Neural progenitor cell (in vitro differentiated cells): Measurements from ENCODE around the gene FRAS1. TPM values are rescaled to one million over a fixed set of nuclear protein-coding genes. Genes with fewer than 3 reads are reported as not detected.

Experiments used
- DNase-seq: peaks from one replicate; pipeline ENCODE4 v3.0.0-alpha.2; 2016; ENCODE audit warnings: low spot score
- H2AFZ ChIP-seq: fragments of 200-600 bp; sonication (generic); replicated peaks from 2 replicates; pipeline ENCODE4 v1.6.1; 2016; ENCODE audit warnings: antibody characterized with exemption
- H3F3A ChIP-seq: fragments of 200-600 bp; sonication (generic); 2 replicates; pipeline ENCODE4 v1.6.1; 2016; ENCODE audit warnings: antibody characterized with exemption, low read depth
- H3K27ac ChIP-seq: fragments of 200-600 bp; sonication (generic); 2 replicates; pipeline ENCODE4 v1.5.1; 2016; ENCODE audit warnings: mild to moderate bottlenecking
- H3K27me3 ChIP-seq: fragments of 200-600 bp; sonication (generic); 2 replicates; pipeline ENCODE4 v1.6.1; 2016; ENCODE audit warnings: mild to moderate bottlenecking, moderate library complexity
- H3K36me3 ChIP-seq: fragments of 200-600 bp; sonication (generic); 2 replicates; pipeline ENCODE4 v1.5.1; 2016
- H3K4me1 ChIP-seq: fragments of 200-600 bp; sonication (generic); 2 replicates; pipeline ENCODE4 v1.6.1; 2016; ENCODE audit warnings: mixed run types
- H3K4me2 ChIP-seq: fragments of 200-600 bp; sonication (generic); 2 replicates; pipeline ENCODE4 v1.6.1; 2016
- H3K4me3 ChIP-seq: fragments of 200-600 bp; sonication (generic); 2 replicates; pipeline ENCODE4 v1.5.1; 2016
- H3K79me2 ChIP-seq: fragments of 200-600 bp; sonication (generic); 2 replicates; pipeline ENCODE4 v1.6.1; 2016; ENCODE audit warnings: low read depth
- H3K9ac ChIP-seq: fragments of 200-600 bp; sonication (generic); 2 replicates; pipeline ENCODE4 v1.6.1; 2016
- H3K9me3 ChIP-seq: fragments of 200-600 bp; sonication (generic); 2 replicates; pipeline ENCODE4 v1.5.1; 2016; ENCODE audit warnings: low read depth
- H4K20me1 ChIP-seq: fragments of 200-600 bp; sonication (generic); 2 replicates; pipeline ENCODE4 v1.6.1; 2016; ENCODE audit warnings: low read depth
- H3K27ac Mint-ChIP-seq: 3 replicates; pipeline ENCODE4 v1.8.0; 2021; ENCODE audit warnings: mixed read lengths
- H3K27me3 Mint-ChIP-seq: 2 replicates; pipeline ENCODE4 v1.8.0; 2022; ENCODE audit warnings: low read depth, mild to moderate bottlenecking, inconsistent platforms, moderate library complexity, mixed read lengths; ENCODE audit not compliant: insufficient read depth
- H3K36me3 Mint-ChIP-seq: 3 replicates; pipeline ENCODE4 v1.8.0; 2021; ENCODE audit warnings: mixed read lengths
- H3K4me1 Mint-ChIP-seq: 3 replicates; pipeline ENCODE4 v1.8.0; 2021; ENCODE audit warnings: mixed read lengths
- H3K4me3 Mint-ChIP-seq: 3 replicates; pipeline ENCODE4 v1.8.0; 2021; ENCODE audit warnings: mild to moderate bottlenecking, moderate library complexity, mixed read lengths
- H3K9me3 Mint-ChIP-seq: 3 replicates; pipeline ENCODE4 v1.8.0; 2020; ENCODE audit warnings: mixed read lengths
- EZH2 ChIP-seq: fragments of 200-600 bp; sonication (generic); IDR thresholded peaks from 2 replicates; pipeline ENCODE4 v1.6.1; 2017; ENCODE audit warnings: antibody characterized with exemption, mild to moderate bottlenecking, moderate library complexity
- EZH2phosphoT487 ChIP-seq: fragments of 200-600 bp; sonication (generic); IDR thresholded peaks from 2 replicates; pipeline ENCODE4 v1.6.1; 2017; ENCODE audit warnings: antibody characterized with exemption
- total RNA-seq: library from RNA; depleted of rRNA; stranded (reverse); fragments of >200 nt; gene quantifications from 2 replicates; pipeline ENCODE4 v1.2.3, GENCODE V29; 2015; ENCODE audit warnings: low replicate concordance
- TF ChIP-seq, protein P1 (sequence below): fragments of 200-600 bp; sonication (generic); IDR thresholded peaks from 2 replicates; pipeline ENCODE4 v1.5.1; 2017; ENCODE audit warnings: antibody characterized with exemption, mild to moderate bottlenecking

FRAS1 gene
- total RNA-seq, 1 donor from 2014 or later = 21.3 TPM

DNA sequence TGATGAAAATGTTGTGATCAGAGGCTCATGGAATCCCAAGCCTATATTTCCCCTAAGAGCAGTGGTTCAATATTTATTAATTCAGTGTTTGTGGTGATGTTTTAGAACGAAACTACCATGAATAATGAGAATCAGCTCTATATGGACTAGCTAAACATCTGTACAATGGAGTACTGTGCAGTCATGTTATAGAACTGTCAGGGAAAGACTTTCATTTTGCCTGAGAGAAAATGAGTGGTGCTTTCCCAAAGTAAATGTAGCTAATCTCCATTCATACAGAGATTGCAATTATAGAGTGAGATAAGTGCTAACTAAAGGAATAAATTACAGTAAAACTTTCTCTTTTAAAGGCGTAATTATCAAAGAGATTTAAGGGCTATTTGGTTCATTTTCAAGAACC, 147.1 kb downstream of the FRAS1 start:
- H3K4me3 Mint-ChIP-seq = no peak overlapping the region
- no peaks in the 10 kb centered on the region for H3K27me3 Mint-ChIP-seq
- Histone ChIP-seq H3K9ac (no peak overlapping the region), H4K20me1 (no peaks in the 10 kb centered on the region), H3K9me3 (no peaks in the 10 kb centered on the region), H3K27ac (no peak overlapping the region), H3K79me2 (no peaks in the 10 kb centered on the region), H3F3A (peaks cover 10% of the 10 kb centered on the region), H3K36me3 (no peaks in the 10 kb centered on the region), H3K4me2 (no peak overlapping the region), H3K4me3 (no peak overlapping the region), H3K27me3 (no peaks in the 10 kb centered on the region), H2AFZ (no peak overlapping the region), H3K4me1 (peaks cover 33% of the 10 kb centered on the region)
- no peaks in the 10 kb centered on the region for H3K9me3 Mint-ChIP-seq
- H3K36me3 Mint-ChIP-seq = no peaks in the 10 kb centered on the region
- no peak overlapping the region for H3K27ac Mint-ChIP-seq
- DNase-seq = no peak
- peaks cover 24% of the 10 kb centered on the region for H3K4me1 Mint-ChIP-seq
- TF ChIP-seq EZH2phosphoT487 (no peak), EZH2 (no peak)
- TF ChIP-seq, protein P1, sequence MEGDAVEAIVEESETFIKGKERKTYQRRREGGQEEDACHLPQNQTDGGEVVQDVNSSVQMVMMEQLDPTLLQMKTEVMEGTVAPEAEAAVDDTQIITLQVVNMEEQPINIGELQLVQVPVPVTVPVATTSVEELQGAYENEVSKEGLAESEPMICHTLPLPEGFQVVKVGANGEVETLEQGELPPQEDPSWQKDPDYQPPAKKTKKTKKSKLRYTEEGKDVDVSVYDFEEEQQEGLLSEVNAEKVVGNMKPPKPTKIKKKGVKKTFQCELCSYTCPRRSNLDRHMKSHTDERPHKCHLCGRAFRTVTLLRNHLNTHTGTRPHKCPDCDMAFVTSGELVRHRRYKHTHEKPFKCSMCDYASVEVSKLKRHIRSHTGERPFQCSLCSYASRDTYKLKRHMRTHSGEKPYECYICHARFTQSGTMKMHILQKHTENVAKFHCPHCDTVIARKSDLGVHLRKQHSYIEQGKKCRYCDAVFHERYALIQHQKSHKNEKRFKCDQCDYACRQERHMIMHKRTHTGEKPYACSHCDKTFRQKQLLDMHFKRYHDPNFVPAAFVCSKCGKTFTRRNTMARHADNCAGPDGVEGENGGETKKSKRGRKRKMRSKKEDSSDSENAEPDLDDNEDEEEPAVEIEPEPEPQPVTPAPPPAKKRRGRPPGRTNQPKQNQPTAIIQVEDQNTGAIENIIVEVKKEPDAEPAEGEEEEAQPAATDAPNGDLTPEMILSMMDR = no peak

DNA sequence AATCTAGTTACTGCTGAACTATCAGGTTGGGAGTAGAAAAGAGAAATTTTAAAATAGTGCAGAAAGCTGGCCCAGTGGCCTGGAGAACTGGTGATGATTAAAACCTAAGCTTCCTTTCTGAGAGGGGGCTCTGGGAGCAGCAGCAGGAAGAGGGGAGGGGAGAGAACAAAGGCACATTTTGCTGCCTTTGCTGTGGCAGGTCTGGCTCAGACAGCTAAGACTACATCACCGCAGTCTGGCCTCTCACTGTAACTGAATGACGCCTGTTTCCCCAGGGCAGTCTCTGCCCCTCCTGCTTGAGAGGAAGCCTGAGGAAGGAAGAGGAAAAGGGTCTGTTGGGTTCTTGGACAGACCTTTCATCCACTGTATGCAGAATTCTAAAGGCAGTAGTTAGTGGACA, 148.5 kb downstream of the FRAS1 start:
- Mint-ChIP-seq H3K27ac (peak overlapping the region; percentile 13), H3K9me3 (no peaks in the 10 kb centered on the region), H3K27me3 (no peaks in the 10 kb centered on the region), H3K4me1 (peaks cover 24% of the 10 kb centered on the region), H3K4me3 (no peak overlapping the region), H3K36me3 (no peaks in the 10 kb centered on the region)
- DNase-seq = peak; percentile 60
- H3K27me3 ChIP-seq = no peaks in the 10 kb centered on the region
- H2AFZ ChIP-seq = no peak overlapping the region
- no peak overlapping the region for H3K27ac ChIP-seq
- H4K20me1 ChIP-seq = no peaks in the 10 kb centered on the region
- no peaks in the 10 kb centered on the region for H3K36me3 ChIP-seq
- no peaks in the 10 kb centered on the region for H3K79me2 ChIP-seq
- H3K9ac ChIP-seq = no peak overlapping the region
- H3F3A ChIP-seq = peaks cover 10% of the 10 kb centered on the region
- H3K9me3 ChIP-seq = no peaks in the 10 kb centered on the region
- H3K4me2 ChIP-seq = peak overlapping the region; percentile 22
- no peak overlapping the region for H3K4me3 ChIP-seq
- peaks cover 33% of the 10 kb centered on the region for H3K4me1 ChIP-seq
- TF ChIP-seq, protein P1 = no peak
- TF ChIP-seq EZH2 = no peak
- no peak for TF ChIP-seq EZH2phosphoT487

DNA sequence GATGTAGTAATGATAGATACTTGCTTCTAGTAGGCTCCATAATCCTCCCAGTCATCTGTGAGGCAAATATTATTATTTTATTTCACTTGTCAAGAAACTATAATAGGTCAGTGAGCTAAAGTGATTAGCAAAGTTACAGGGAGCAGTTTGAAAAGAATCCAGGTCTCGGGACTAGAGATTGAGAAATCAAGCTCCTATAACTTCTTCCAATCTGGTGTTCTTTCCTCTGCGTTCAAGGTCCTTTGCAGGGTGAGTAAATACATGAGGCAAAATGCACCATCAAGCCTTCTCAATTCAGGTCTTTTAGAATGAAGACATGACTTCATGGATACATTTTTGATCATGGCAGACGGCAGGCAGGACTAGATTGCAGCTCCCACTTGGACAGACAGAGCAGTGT, 150.4 kb downstream of the FRAS1 start:
- no peak overlapping the region for H3K27ac Mint-ChIP-seq
- TF ChIP-seq, protein P1 = no peak

More for the DNA sequence above, 150.4 kb downstream of the FRAS1 start:
- Mint-ChIP-seq H3K27me3 (no peaks in the 10 kb centered on the region), H3K36me3 (no peaks in the 10 kb centered on the region), H3K4me3 (no peak overlapping the region), H3K9me3 (no peaks in the 10 kb centered on the region), H3K4me1 (peaks cover 21% of the 10 kb centered on the region)
- no peak overlapping the region for H2AFZ ChIP-seq
- H4K20me1 ChIP-seq = no peaks in the 10 kb centered on the region
- no peak overlapping the region for H3K4me2 ChIP-seq
- H3K9ac ChIP-seq = no peak overlapping the region
- H3K27ac ChIP-seq = no peak overlapping the region
- no peaks in the 10 kb centered on the region for H3K79me2 ChIP-seq
- H3K4me3 ChIP-seq = no peak overlapping the region
- peaks cover 25% of the 10 kb centered on the region for H3K4me1 ChIP-seq
- no peak for DNase-seq
- no peaks in the 10 kb centered on the region for H3K27me3 ChIP-seq
- H3K36me3 ChIP-seq = no peaks in the 10 kb centered on the region
- H3F3A ChIP-seq = peaks cover 10% of the 10 kb centered on the region
- H3K9me3 ChIP-seq = no peaks in the 10 kb centered on the region
